Heart left ventricle (tissue), 13 donors: Measurements from ENCODE around the gene PICALM.

Source experiments
- POLR2A ChIP-seq, 2 donors: fragments of 450-650 bp; IDR thresholded peaks; one replicate each; pipeline ENCODE4 v1.6.1; 2017; ENCODE audit warnings: antibody characterized with exemption in 2 of 2, mild to moderate bottlenecking in 2 of 2, moderate library complexity in 2 of 2
- TF ChIP-seq, protein P1 (sequence below), 12 donors: fragments of 200-600 bp; sonication (generic) in 4 of 12; IDR thresholded peaks; one replicate each; pipeline versions ENCODE4 v1.5.0 to v1.8.0; 2018 to 2022; ENCODE audit warnings: antibody characterized with exemption in 12 of 12, mild to moderate bottlenecking in 5 of 12
- donor health status: ischemic (EF 13 %, LVEDD 7.1; RV severe dilation, severe dysfunction).
- donor health status: DM: no; HTN: yes; CAD: no.
- donor health status: DM: no; HTN: no; CAD: no.
- donor health status: ischemic (EF 25% LVEDD 6.9; RV normal size, moderate dysfunction).
- donor health status: ischemic (EF 25% LVEDD 5.7; RV mildly dilated, moderate dysfunction).
- donor health status: ischemic (EF 35%, LVEDD 5.7; RV mildly dilated, moderate dysfunction).
- donor health status: nonischemic (EF 11% LVEDD 7.7; RV severe dilation, severe dysfunction).
- donor health status: DM: yes; HTN: yes; CAD: no.
- donor health status: PGD.
- donor health status: ischemic (EF 29% LVEDD 5.4; RV normal size, mild dysfunction).
- donor health status: nonischemic (EF 23%, LVEDD 6.1; RV moderate dilation, normal function).

DNA sequence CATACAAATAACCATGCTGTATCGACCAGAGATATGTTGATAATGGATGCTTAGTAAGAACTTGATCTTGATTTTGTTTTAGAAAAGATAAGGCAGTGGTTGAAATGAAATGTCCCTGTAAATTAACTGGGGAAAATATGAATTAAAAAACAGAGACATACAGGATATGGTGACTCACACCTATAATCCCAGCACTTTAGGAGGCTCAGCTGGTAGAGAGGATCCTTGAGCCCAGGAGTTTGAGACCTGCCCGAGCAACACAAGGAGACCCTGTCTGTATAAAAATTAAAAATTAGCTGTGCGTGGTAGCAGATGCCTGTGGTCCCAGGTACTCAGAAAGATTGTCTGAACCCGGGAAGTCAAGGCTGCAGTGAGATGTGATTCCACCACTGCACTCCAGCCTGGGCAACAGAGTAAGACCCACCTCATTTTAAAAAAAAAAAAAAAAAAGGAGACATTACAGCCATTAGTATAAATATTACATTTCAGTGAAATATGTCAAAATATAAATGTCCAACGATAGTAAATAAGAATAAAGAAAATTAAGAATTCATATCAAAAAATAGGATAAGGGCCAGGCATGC, 4.6 kb downstream of the PICALM start:
- TF ChIP-seq, protein P1, sequence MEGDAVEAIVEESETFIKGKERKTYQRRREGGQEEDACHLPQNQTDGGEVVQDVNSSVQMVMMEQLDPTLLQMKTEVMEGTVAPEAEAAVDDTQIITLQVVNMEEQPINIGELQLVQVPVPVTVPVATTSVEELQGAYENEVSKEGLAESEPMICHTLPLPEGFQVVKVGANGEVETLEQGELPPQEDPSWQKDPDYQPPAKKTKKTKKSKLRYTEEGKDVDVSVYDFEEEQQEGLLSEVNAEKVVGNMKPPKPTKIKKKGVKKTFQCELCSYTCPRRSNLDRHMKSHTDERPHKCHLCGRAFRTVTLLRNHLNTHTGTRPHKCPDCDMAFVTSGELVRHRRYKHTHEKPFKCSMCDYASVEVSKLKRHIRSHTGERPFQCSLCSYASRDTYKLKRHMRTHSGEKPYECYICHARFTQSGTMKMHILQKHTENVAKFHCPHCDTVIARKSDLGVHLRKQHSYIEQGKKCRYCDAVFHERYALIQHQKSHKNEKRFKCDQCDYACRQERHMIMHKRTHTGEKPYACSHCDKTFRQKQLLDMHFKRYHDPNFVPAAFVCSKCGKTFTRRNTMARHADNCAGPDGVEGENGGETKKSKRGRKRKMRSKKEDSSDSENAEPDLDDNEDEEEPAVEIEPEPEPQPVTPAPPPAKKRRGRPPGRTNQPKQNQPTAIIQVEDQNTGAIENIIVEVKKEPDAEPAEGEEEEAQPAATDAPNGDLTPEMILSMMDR (IDR thresholded peaks at IDR 0.05), result no peak
- TF ChIP-seq POLR2A (IDR thresholded peaks at IDR 0.05), result no peak
